ENCODE results near the gene LTA4H. TPM values are rescaled to one million over a fixed set of nuclear protein-coding genes. Genes with fewer than 3 reads are reported as not detected.
"Not testable (repeated sequence)": the region's sequence is repeated elsewhere in the genome, so short reads cannot be mapped to it uniquely, and the experiment has no call there.

LTA4H gene
- total and polyA plus RNA-seq, 2 experiments from 2014 or later, result 46.2 to 62.9 TPM

GRCh38 chr12:95972832-95973456 is 62.4 kb downstream of the LTA4H start:
- no peak overlapping the region for H3K4me3 ChIP-seq
- 57 to 59% methylated on average over 4 of the region's 4 CpGs for WGBS, 2 experiments (ENCODE audit: low coverage in 1 of 2, low lambda C conversion rate in 2 of 2, missing lambda C conversion rate in 2 of 2)

GRCh38 chr12:95970905-95971304 is 64.5 kb downstream of the LTA4H start:
- Histone ChIP-seq H3K79me2 (ENCODE audit: insufficient read depth) (no peaks in the 10 kb centered on the region), H3K36me3 (ENCODE audit: low read depth) (no peaks in the 10 kb centered on the region), H3K9me2 (ENCODE audit: insufficient read depth) (no peaks in the 10 kb centered on the region), H4K20me1 (ENCODE audit: insufficient read depth) (no peaks in the 10 kb centered on the region), H3F3A (ENCODE audit: insufficient read depth) (no peaks in the 10 kb centered on the region), H2AFZ (no peak overlapping the region), H3K27me3 (replicated peaks; ENCODE audit: insufficient read depth) (no peaks in the 10 kb centered on the region), H3K4me2 (ENCODE audit: unreplicated experiment) (no peak overlapping the region), H3K9ac (no peak overlapping the region), H3K9me3 (ENCODE audit: low read depth) (no peaks in the 10 kb centered on the region), H3K27ac (no peak overlapping the region), H3K4me3 (no peak overlapping the region), H3K4me1 (ENCODE audit: insufficient read depth) (no peaks in the 10 kb centered on the region)
- TF ChIP-seq EZH2phosphoT487 (IDR thresholded peaks at IDR 0.05; ENCODE audit: insufficient read depth, low read depth), result no peak
- no peak for TF ChIP-seq EZH2 (IDR thresholded peaks at IDR 0.05; ENCODE audit: insufficient read depth, poor library complexity, severe bottlenecking)
- DNase-seq, result peak; percentile 41
- in situ Hi-C loops (cut with MboI), result no loop called here
- 42 to 46% methylated on average over 7 of the region's 7 CpGs for WGBS, 2 experiments (ENCODE audit: low coverage in 1 of 2, low lambda C conversion rate in 2 of 2, missing lambda C conversion rate in 2 of 2)

More at GRCh38 chr12:95972832-95973456, 62.4 kb downstream of the LTA4H start:
- no peak overlapping the region for H3K9ac ChIP-seq
- no peaks in the 10 kb centered on the region for H3K9me2 ChIP-seq (ENCODE audit: insufficient read depth)
- no peaks in the 10 kb centered on the region for H4K20me1 ChIP-seq (ENCODE audit: insufficient read depth)
- in situ Hi-C loops (cut with MboI), result no loop called here
- H2AFZ ChIP-seq, result no peak overlapping the region
- H3K4me2 ChIP-seq (ENCODE audit: unreplicated experiment), result no peak overlapping the region
- H3K9me3 ChIP-seq (ENCODE audit: low read depth), result no peaks in the 10 kb centered on the region
- no peaks in the 10 kb centered on the region for H3K27me3 ChIP-seq (replicated peaks; ENCODE audit: insufficient read depth)
- no peak for TF ChIP-seq EZH2 (IDR thresholded peaks at IDR 0.05; ENCODE audit: insufficient read depth, poor library complexity, severe bottlenecking)
- no peak for TF ChIP-seq EZH2phosphoT487 (IDR thresholded peaks at IDR 0.05; ENCODE audit: insufficient read depth, low read depth)
- DNase-seq, result no peak
- H3K4me1 ChIP-seq (ENCODE audit: insufficient read depth), result no peaks in the 10 kb centered on the region
- no peaks in the 10 kb centered on the region for H3K36me3 ChIP-seq (ENCODE audit: low read depth)
- no peaks in the 10 kb centered on the region for H3K79me2 ChIP-seq (ENCODE audit: insufficient read depth)
- no peaks in the 10 kb centered on the region for H3F3A ChIP-seq (ENCODE audit: insufficient read depth)
- no peak overlapping the region for H3K27ac ChIP-seq

- H4K20me1 ChIP-seq (ENCODE audit: insufficient read depth); in situ Hi-C loops (cut with MboI); H3K4me3 ChIP-seq; H2AFZ ChIP-seq; DNase-seq; H3K27ac ChIP-seq; H3K36me3 ChIP-seq (ENCODE audit: low read depth); H3K9me3 ChIP-seq (ENCODE audit: low read depth); H3K79me2 ChIP-seq (ENCODE audit: insufficient read depth); H3K9me2 ChIP-seq (ENCODE audit: insufficient read depth); H3K9ac ChIP-seq; H3K27me3 ChIP-seq (replicated peaks; ENCODE audit: insufficient read depth); H3K4me1 ChIP-seq (ENCODE audit: insufficient read depth); H3K4me2 ChIP-seq (ENCODE audit: unreplicated experiment); H3F3A ChIP-seq (ENCODE audit: insufficient read depth): not testable (repeated sequence)
- 92 to 96% methylated on average over 6 to 17 of the region's 28 CpGs for WGBS, 2 experiments (ENCODE audit: low coverage in 1 of 2, low lambda C conversion rate in 2 of 2, missing lambda C conversion rate in 2 of 2)
These were observed 66.3 kb downstream of the LTA4H start for GRCh38 chr12:95969116-95969515.

- TF ChIP-seq EZH2 (IDR thresholded peaks at IDR 0.05; ENCODE audit: insufficient read depth, poor library complexity, severe bottlenecking), result no peak
- TF ChIP-seq EZH2phosphoT487 (IDR thresholded peaks at IDR 0.05; ENCODE audit: insufficient read depth, low read depth), result no peak
- H3K27me3 ChIP-seq (replicated peaks; ENCODE audit: insufficient read depth), result no peaks in the 10 kb centered on the region
These were observed 68.1 kb downstream of the LTA4H start for GRCh38 chr12:95967301-95967700.

More at GRCh38 chr12:95967301-95967700, 68.1 kb downstream of the LTA4H start:
- H3K36me3 ChIP-seq (ENCODE audit: low read depth), result no peaks in the 10 kb centered on the region
- H3F3A ChIP-seq (ENCODE audit: insufficient read depth), result no peaks in the 10 kb centered on the region
- H3K9me3 ChIP-seq (ENCODE audit: low read depth), result no peaks in the 10 kb centered on the region
- H3K9ac ChIP-seq, result no peak overlapping the region
- H4K20me1 ChIP-seq (ENCODE audit: insufficient read depth), result no peaks in the 10 kb centered on the region
- H2AFZ ChIP-seq, result no peak overlapping the region
- H3K4me1 ChIP-seq (ENCODE audit: insufficient read depth), result no peaks in the 10 kb centered on the region
- no peaks in the 10 kb centered on the region for H3K9me2 ChIP-seq (ENCODE audit: insufficient read depth)
- H3K4me3 ChIP-seq, result no peak overlapping the region
- no peak for DNase-seq
- H3K27ac ChIP-seq, result no peak overlapping the region
- 72 to 76% methylated on average over 2 of the region's 2 CpGs for WGBS, 2 experiments (ENCODE audit: low coverage in 1 of 2, low lambda C conversion rate in 2 of 2, missing lambda C conversion rate in 2 of 2)
- H3K79me2 ChIP-seq (ENCODE audit: insufficient read depth), result no peaks in the 10 kb centered on the region
- in situ Hi-C loops (cut with MboI), result no loop called here
- no peak overlapping the region for H3K4me2 ChIP-seq (ENCODE audit: unreplicated experiment)
